Measurements from ENCODE around the gene CLTC.

- TF ChIP-seq POLR2A (IDR thresholded peaks at IDR 0.05; ENCODE audit: low read length), result no peak
- no peak for TF ChIP-seq GATA1 (IDR thresholded peaks at IDR 0.05; ENCODE audit: low read depth, low read length)
Observed at GRCh38 chr17:59633658-59634359, 14.1 kb downstream of the CLTC start.
